ENCODE data around the gene ZNF219. TPM values are rescaled to one million over a fixed set of nuclear protein-coding genes. Genes with fewer than 3 reads are reported as not detected.
A peak's percentile ranks its signal among the peaks of the same experiment; 100 is the strongest.

Gene ZNF219
- total and polyA plus RNA-seq, 2 of the 13 experiments (the other 11 are each of a cell fraction or from before 2014, with no cell fraction given), result 34.5 to 36.6 TPM

GRCh38 chr14:21069388-21070082 lies 28.9 kb downstream of the ZNF219 start (continued):
- TF ChIP-seq MEIS2 (CRISPR knock-in tag; IDR thresholded peaks at IDR 0.05) (peak; percentile 66; the same call in 1 of the 2 replicates), XBP1 (CRISPR knock-in tag; IDR thresholded peaks at IDR 0.05) (no peak), ZNF230 (CRISPR knock-in tag; IDR thresholded peaks at IDR 0.05) (peak; percentile 31; the same call in 1 of the 2 replicates), ZNF556 (CRISPR knock-in tag; IDR thresholded peaks at IDR 0.05; ENCODE audit: borderline replicate concordance) (peak; percentile 55; the same call in 1 of the 2 replicates), SRY (CRISPR knock-in tag; IDR thresholded peaks at IDR 0.05) (0 out of 2 replicates have a peak, but pooled peaks have one; percentile 49), ZNF772 (CRISPR knock-in tag; IDR thresholded peaks at IDR 0.05) (peak; percentile 90), NFRKB (IDR thresholded peaks at IDR 0.05) (no peak), CBX1 (IDR thresholded peaks at IDR 0.05; ENCODE audit: low read depth) (no peak), PAX8 (CRISPR knock-in tag; IDR thresholded peaks at IDR 0.05; ENCODE audit: borderline replicate concordance) (no peak), ZNF589 (CRISPR knock-in tag; conservative IDR thresholded peaks at IDR 0.05) (no peak; the same call in 1 of the 2 replicates), TARDBP (CRISPR knock-in tag; IDR thresholded peaks at IDR 0.05) (peak; percentile 31; the same call in 1 of the 2 replicates), SOX6 (IDR thresholded peaks at IDR 0.05) (no peak), SOX6 (CRISPR knock-in tag; IDR thresholded peaks at IDR 0.05) (peak; percentile 56; the same call in 1 of the 2 replicates), POLR2AphosphoS5 (IDR thresholded peaks at IDR 0.05; ENCODE audit: low read depth, low read length) (no peak), ZNF205 (CRISPR knock-in tag; IDR thresholded peaks at IDR 0.05) (no peak), POLR2G (IDR thresholded peaks at IDR 0.05; ENCODE audit: low read depth, low read length) (no peak), MIER3 (CRISPR knock-in tag; IDR thresholded peaks at IDR 0.05; ENCODE audit: borderline replicate concordance) (no peak), NCOA1 (CRISPR knock-in tag; IDR thresholded peaks at IDR 0.05) (0 out of 2 replicates have a peak, but pooled peaks have one; percentile 71), SETDB1 (CRISPR knock-in tag; IDR thresholded peaks at IDR 0.05; ENCODE audit: borderline replicate concordance) (no peak), STAT5B (CRISPR knock-in tag; IDR thresholded peaks at IDR 0.05) (no peak), ZKSCAN5 (CRISPR knock-in tag; IDR thresholded peaks at IDR 0.05) (peak; percentile 10; the same call in 1 of the 2 replicates)
- TF ChIP-seq, protein P1, sequence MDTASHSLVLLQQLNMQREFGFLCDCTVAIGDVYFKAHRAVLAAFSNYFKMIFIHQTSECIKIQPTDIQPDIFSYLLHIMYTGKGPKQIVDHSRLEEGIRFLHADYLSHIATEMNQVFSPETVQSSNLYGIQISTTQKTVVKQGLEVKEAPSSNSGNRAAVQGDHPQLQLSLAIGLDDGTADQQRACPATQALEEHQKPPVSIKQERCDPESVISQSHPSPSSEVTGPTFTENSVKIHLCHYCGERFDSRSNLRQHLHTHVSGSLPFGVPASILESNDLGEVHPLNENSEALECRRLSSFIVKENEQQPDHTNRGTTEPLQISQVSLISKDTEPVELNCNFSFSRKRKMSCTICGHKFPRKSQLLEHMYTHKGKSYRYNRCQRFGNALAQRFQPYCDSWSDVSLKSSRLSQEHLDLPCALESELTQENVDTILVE (CRISPR knock-in tag; IDR thresholded peaks at IDR 0.05), result peak; percentile 77; the same call in 1 of the 2 replicates
- TF ChIP-seq, protein P2, sequence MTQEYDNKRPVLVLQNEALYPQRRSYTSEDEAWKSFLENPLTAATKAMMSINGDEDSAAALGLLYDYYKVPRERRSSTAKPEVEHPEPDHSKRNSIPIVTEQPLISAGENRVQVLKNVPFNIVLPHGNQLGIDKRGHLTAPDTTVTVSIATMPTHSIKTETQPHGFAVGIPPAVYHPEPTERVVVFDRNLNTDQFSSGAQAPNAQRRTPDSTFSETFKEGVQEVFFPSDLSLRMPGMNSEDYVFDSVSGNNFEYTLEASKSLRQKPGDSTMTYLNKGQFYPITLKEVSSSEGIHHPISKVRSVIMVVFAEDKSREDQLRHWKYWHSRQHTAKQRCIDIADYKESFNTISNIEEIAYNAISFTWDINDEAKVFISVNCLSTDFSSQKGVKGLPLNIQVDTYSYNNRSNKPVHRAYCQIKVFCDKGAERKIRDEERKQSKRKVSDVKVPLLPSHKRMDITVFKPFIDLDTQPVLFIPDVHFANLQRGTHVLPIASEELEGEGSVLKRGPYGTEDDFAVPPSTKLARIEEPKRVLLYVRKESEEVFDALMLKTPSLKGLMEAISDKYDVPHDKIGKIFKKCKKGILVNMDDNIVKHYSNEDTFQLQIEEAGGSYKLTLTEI (CRISPR knock-in tag; conservative IDR thresholded peaks at IDR 0.05), result no peak
- TF ChIP-seq, protein P3, sequence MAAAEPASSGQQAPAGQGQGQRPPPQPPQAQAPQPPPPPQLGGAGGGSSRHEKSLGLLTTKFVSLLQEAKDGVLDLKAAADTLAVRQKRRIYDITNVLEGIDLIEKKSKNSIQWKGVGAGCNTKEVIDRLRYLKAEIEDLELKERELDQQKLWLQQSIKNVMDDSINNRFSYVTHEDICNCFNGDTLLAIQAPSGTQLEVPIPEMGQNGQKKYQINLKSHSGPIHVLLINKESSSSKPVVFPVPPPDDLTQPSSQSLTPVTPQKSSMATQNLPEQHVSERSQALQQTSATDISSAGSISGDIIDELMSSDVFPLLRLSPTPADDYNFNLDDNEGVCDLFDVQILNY (CRISPR knock-in tag; conservative IDR thresholded peaks at IDR 0.05), result peak; percentile 91
- TF ChIP-seq, protein P4, sequence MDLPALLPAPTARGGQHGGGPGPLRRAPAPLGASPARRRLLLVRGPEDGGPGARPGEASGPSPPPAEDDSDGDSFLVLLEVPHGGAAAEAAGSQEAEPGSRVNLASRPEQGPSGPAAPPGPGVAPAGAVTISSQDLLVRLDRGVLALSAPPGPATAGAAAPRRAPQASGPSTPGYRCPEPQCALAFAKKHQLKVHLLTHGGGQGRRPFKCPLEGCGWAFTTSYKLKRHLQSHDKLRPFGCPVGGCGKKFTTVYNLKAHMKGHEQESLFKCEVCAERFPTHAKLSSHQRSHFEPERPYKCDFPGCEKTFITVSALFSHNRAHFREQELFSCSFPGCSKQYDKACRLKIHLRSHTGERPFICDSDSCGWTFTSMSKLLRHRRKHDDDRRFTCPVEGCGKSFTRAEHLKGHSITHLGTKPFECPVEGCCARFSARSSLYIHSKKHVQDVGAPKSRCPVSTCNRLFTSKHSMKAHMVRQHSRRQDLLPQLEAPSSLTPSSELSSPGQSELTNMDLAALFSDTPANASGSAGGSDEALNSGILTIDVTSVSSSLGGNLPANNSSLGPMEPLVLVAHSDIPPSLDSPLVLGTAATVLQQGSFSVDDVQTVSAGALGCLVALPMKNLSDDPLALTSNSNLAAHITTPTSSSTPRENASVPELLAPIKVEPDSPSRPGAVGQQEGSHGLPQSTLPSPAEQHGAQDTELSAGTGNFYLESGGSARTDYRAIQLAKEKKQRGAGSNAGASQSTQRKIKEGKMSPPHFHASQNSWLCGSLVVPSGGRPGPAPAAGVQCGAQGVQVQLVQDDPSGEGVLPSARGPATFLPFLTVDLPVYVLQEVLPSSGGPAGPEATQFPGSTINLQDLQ (CRISPR knock-in tag; IDR thresholded peaks at IDR 0.05), result 0 out of 2 replicates have a peak, but pooled peaks have one; percentile 28

Measured in HepG2 (cell line).